GM18511 (cell line): Measurements from ENCODE around the gene HK2.

Experiments
- ATAC-seq: cut with Tn5 transposase; IDR thresholded peaks from one replicate; pipeline ENCODE4 v1.9.1; 2021; ENCODE audit warnings: mild to moderate bottlenecking, moderate library complexity; ENCODE audit not compliant: unreplicated experiment

Gene HK2

GRCh38 chr2:74927621-74928020, 93.7 kb downstream of the HK2 start:
- ATAC-seq: no peak

GRCh38 chr2:74930811-74931486, 97.0 kb downstream of the HK2 start:
- ATAC-seq: no peak

- no peak for ATAC-seq
Measured at GRCh38 chr2:74931940-74932339, 98.0 kb downstream of the HK2 start.

- ATAC-seq: no peak
Measured at GRCh38 chr2:74935975-74936391, 102.1 kb downstream of the HK2 start.

- no peak for ATAC-seq
Measured at GRCh38 chr2:74937221-74937880, 103.4 kb downstream of the HK2 start.

- no peak for ATAC-seq
Measured at GRCh38 chr2:74938264-74938663, 104.3 kb downstream of the HK2 start.

- ATAC-seq: no peak
Measured at GRCh38 chr2:74939919-74940812, 106.2 kb downstream of the HK2 start.

- ATAC-seq: no peak
Measured at GRCh38 chr2:74941284-74941683, 107.4 kb downstream of the HK2 start.

- ATAC-seq: no peak
Measured at GRCh38 chr2:74942263-74942662, 108.3 kb downstream of the HK2 start.
